GM18502 (cell line): ENCODE data around the gene OSBPL5.

Source experiments
- ATAC-seq: cut with Tn5 transposase; IDR thresholded peaks from one replicate; pipeline ENCODE4 v1.9.1; 2021; ENCODE audit warnings: mild to moderate bottlenecking; ENCODE audit not compliant: unreplicated experiment, poor library complexity

Gene OSBPL5

GRCh38 chr11:3043315-3043871 lies 121.7 kb downstream of the OSBPL5 start:
- no peak for ATAC-seq

- ATAC-seq: no peak
Observed at GRCh38 chr11:3042496-3043314, 122.4 kb downstream of the OSBPL5 start.

- ATAC-seq: no peak
Observed at GRCh38 chr11:3041699-3042441, 123.2 kb downstream of the OSBPL5 start.

- no peak for ATAC-seq
Observed at GRCh38 chr11:3040881-3041280, 124.2 kb downstream of the OSBPL5 start.

- ATAC-seq: no peak
Observed at GRCh38 chr11:3037945-3038271, 127.2 kb downstream of the OSBPL5 start.
